ENCODE results near the gene CUL5. TPM values are rescaled to one million over a fixed set of nuclear protein-coding genes. Genes with fewer than 3 reads are reported as not detected.

CUL5 gene
- total RNA-seq, 3 donors from 2014 or later: 44.3 to 49.6 (median 48.9) TPM

- ATAC-seq (no peak), DNase-seq (no peak)
- no peak overlapping the region for H3K4me3 Mint-ChIP-seq
- H3K9me3 Mint-ChIP-seq: no peaks in the 10 kb centered on the region
- H3K4me1 Mint-ChIP-seq (ENCODE audit: low read depth): no peaks in the 10 kb centered on the region
- no peaks in the 10 kb centered on the region for H3K27me3 Mint-ChIP-seq (ENCODE audit: low read depth)
- peaks cover 21% of the 10 kb centered on the region for H3K36me3 Mint-ChIP-seq (ENCODE audit: insufficient read depth)
These were observed 145.9 kb downstream of the CUL5 start for GRCh38 chr11:108154591-108154990.

Other genes starting within 250 kb of the CUL5 start
- 10 to 100 TPM; 33.8 to 46.3 (median 42.4) TPM for gene SLC35F2, start 150.1 kb upstream of the CUL5 start, total RNA-seq
- under 1 TPM in 1 of 3 donors, not detected in 2; 0.26 TPM for gene RAB39A, start 80.5 kb upstream of the CUL5 start, total RNA-seq
- gene ACAT1, start 112.7 kb downstream of the CUL5 start, total RNA-seq: 10 to 100 TPM; 42.1 to 52.8 (median 47.6) TPM
- gene NPAT, start 213.7 kb downstream of the CUL5 start, total RNA-seq: 10 to 100 TPM; 23.2 to 24.7 (median 24.4) TPM
- gene ATM, start 214.2 kb downstream of the CUL5 start, total RNA-seq: 10 to 100 TPM; 21.0 to 26.8 (median 23.5) TPM

Measured in activated T-cell treated with anti-CD3 and anti-CD28 coated beads, Interleukin-2, amount 50 U/mL, for 4 hours (primary cell).